Heart left ventricle (tissue), 13 donors: ENCODE results near the gene OR6C70.

Source experiments
- CTCF ChIP-seq, 12 donors: fragments of 200-600 bp; sonication (generic) in 4 of 12; IDR thresholded peaks; one replicate each; pipeline versions ENCODE4 v1.5.0 to v1.8.0; 2018 to 2022; ENCODE audit warnings: antibody characterized with exemption in 12 of 12, mild to moderate bottlenecking in 5 of 12
- POLR2A ChIP-seq, 2 donors: fragments of 450-650 bp; IDR thresholded peaks; one replicate each; pipeline ENCODE4 v1.6.1; 2017; ENCODE audit warnings: antibody characterized with exemption in 2 of 2, mild to moderate bottlenecking in 2 of 2, moderate library complexity in 2 of 2
- donor health status: ischemic (EF 13 %, LVEDD 7.1; RV severe dilation, severe dysfunction).
- donor health status: DM: no; HTN: yes; CAD: no.
- donor health status: DM: no; HTN: no; CAD: no.
- donor health status: ischemic (EF 25% LVEDD 6.9; RV normal size, moderate dysfunction).
- donor health status: ischemic (EF 25% LVEDD 5.7; RV mildly dilated, moderate dysfunction).
- donor health status: ischemic (EF 35%, LVEDD 5.7; RV mildly dilated, moderate dysfunction).
- donor health status: nonischemic (EF 11% LVEDD 7.7; RV severe dilation, severe dysfunction).
- donor health status: DM: yes; HTN: yes; CAD: no.
- donor health status: PGD.
- donor health status: ischemic (EF 29% LVEDD 5.4; RV normal size, mild dysfunction).
- donor health status: nonischemic (EF 23%, LVEDD 6.1; RV moderate dilation, normal function).

- TF ChIP-seq CTCF (IDR thresholded peaks at IDR 0.05) (no peak), POLR2A (IDR thresholded peaks at IDR 0.05) (no peak)
These were observed 49.5 kb downstream of the OR6C70 start for GRCh38 chr12:55420307-55420962.
